ENCODE measurements around the gene ARIH1. TPM values are rescaled to one million over a fixed set of nuclear protein-coding genes. Genes with fewer than 3 reads are reported as not detected.

ARIH1 gene
- total and polyA plus RNA-seq, 2 donors (not counting 1 experiment from before 2014, with no cell fraction given): 27.9 to 199 TPM

DNA sequence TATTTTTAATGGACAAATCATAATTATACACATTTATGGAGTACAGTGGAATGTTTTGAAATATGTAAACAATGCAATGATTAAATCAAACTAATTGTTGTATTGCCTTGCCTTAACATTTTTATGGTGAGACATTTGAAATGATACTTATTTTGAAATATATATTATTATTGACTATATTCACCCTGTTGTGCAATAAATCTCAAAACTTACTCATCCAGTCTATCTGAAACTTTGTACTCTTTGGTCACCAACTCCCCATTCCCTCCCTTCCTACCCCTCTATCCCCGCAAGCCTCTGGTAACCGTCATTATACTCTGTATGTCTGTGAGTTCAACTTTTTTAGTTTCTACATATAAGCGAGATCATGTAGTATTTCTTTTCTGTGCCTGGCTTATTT is 105.7 kb downstream of the ARIH1 start:
- no peaks in the 10 kb centered on the region for H4K20me1 ChIP-seq (ENCODE audit: control insufficient read depth, insufficient read depth, low read length, poor library complexity, severe bottlenecking)
- POLR2A ChIA-PET: no interaction called here
- Mint-ChIP-seq H3K27me3 (no peaks in the 10 kb centered on the region), H3K4me1 (no peaks in the 10 kb centered on the region), H3K27ac (no peak overlapping the region), H3K4me3 (no peak overlapping the region), H3K9me3 (ENCODE audit: insufficient read depth) (no peaks in the 10 kb centered on the region)
- ATAC-seq (ENCODE audit: low read depth) (no peak), DNase-seq (no peak)
- peaks cover 8 to 64% of the 10 kb centered on the region in 2 experiments for H3K36me3 ChIP-seq (replicated peaks in 1 of 2; ENCODE audit: control extremely low read depth in 1 of 2, control insufficient read depth in 1 of 2, extremely low read depth in 1 of 2, insufficient read depth in 2 of 2, low read length in 1 of 2)
- no peaks in the 10 kb centered on the region for H3K27me3 ChIP-seq (replicated peaks in 1 of 4; ENCODE audit: control extremely low read depth in 1 of 4, control insufficient read depth in 3 of 4, insufficient read depth in 4 of 4, low read length in 3 of 4)
- H3K4me2 ChIP-seq (replicated peaks; ENCODE audit: low read depth, low read length, poor library complexity, severe bottlenecking): no peak overlapping the region
- no peaks in the 10 kb centered on the region for H3K4me1 ChIP-seq (ENCODE audit: control insufficient read depth in 2 of 2, insufficient read depth in 2 of 2, low read length in 2 of 2)
- no peak overlapping the region for H3K27ac ChIP-seq (ENCODE audit: low read length in 2 of 2)
- intact Hi-C loops (cut with micrococcal nuclease): no loop called here
- H3K79me2 ChIP-seq (ENCODE audit: control insufficient read depth, insufficient read depth, low read length): no peaks in the 10 kb centered on the region
- CTCF ChIA-PET: no interaction called here
- no peak overlapping the region for H2AFZ ChIP-seq (ENCODE audit: insufficient read depth, low read depth, low read length, poor library complexity, severe bottlenecking)
- H3K9ac ChIP-seq (ENCODE audit: low read length): no peak overlapping the region
- WGBS (ENCODE audit: insufficient coverage): 100% methylated on average over 1 of the region's 3 CpGs
- H3K4me3 ChIP-seq (ENCODE audit: control extremely low read depth in 1 of 5, extremely low read depth in 1 of 5, insufficient read depth in 1 of 5, low read depth in 2 of 5, low read length in 4 of 5): no peak overlapping the region
- TF ChIP-seq, protein P1, sequence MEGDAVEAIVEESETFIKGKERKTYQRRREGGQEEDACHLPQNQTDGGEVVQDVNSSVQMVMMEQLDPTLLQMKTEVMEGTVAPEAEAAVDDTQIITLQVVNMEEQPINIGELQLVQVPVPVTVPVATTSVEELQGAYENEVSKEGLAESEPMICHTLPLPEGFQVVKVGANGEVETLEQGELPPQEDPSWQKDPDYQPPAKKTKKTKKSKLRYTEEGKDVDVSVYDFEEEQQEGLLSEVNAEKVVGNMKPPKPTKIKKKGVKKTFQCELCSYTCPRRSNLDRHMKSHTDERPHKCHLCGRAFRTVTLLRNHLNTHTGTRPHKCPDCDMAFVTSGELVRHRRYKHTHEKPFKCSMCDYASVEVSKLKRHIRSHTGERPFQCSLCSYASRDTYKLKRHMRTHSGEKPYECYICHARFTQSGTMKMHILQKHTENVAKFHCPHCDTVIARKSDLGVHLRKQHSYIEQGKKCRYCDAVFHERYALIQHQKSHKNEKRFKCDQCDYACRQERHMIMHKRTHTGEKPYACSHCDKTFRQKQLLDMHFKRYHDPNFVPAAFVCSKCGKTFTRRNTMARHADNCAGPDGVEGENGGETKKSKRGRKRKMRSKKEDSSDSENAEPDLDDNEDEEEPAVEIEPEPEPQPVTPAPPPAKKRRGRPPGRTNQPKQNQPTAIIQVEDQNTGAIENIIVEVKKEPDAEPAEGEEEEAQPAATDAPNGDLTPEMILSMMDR (IDR thresholded peaks at IDR 0.05): no peak
- TF ChIP-seq EZH2 (IDR thresholded peaks at IDR 0.05; ENCODE audit: borderline replicate concordance, insufficient read depth, low read depth, low read length, poor library complexity, severe bottlenecking): no peak
- H3K9me3 ChIP-seq (ENCODE audit: control extremely low read depth in 1 of 3, control insufficient read depth in 2 of 3, insufficient read depth in 1 of 3, low read length in 2 of 3): peaks cover 0 to 4% (median 0%) of the 10 kb centered on the region in 3 donors

DNA sequence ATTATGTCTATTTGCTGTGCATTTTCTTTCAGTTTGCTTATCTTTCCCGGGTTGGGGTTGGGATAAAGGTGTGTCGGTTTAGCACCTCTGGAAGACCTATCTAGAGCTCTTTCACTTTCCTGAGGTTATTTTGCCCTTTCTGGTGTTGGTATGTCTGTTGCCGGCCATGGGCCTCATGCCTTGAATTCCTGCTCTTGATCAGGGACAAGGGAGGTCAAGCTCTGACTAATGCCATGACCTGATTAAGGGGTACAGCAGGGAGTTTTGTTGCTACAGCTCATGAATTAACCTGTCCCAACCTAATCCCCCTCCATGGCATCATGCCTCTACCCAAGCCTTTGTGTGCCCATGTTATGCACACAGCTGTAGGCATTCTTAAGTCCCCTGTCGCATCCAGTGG is 109.9 kb downstream of the ARIH1 start:
- no peaks in the 10 kb centered on the region for H3K9me3 ChIP-seq (ENCODE audit: control extremely low read depth in 1 of 3, control insufficient read depth in 2 of 3, insufficient read depth in 1 of 3, low read length in 2 of 3)
- ATAC-seq (ENCODE audit: low read depth): no peak
- no peak overlapping the region for H2AFZ ChIP-seq (ENCODE audit: insufficient read depth, low read depth, low read length, poor library complexity, severe bottlenecking)
- Mint-ChIP-seq H3K4me3 (no peak overlapping the region), H3K27ac (no peak overlapping the region), H3K4me1 (no peaks in the 10 kb centered on the region), H3K27me3 (no peaks in the 10 kb centered on the region), H3K9me3 (ENCODE audit: insufficient read depth) (no peaks in the 10 kb centered on the region)
- no peaks in the 10 kb centered on the region for H3K79me2 ChIP-seq (ENCODE audit: control insufficient read depth, insufficient read depth, low read length)
- DNase-seq: no peak
- no peak for TF ChIP-seq EZH2 (IDR thresholded peaks at IDR 0.05; ENCODE audit: borderline replicate concordance, insufficient read depth, low read depth, low read length, poor library complexity, severe bottlenecking)
- TF ChIP-seq, protein P1 (IDR thresholded peaks at IDR 0.05): no peak
- H3K4me2 ChIP-seq (replicated peaks; ENCODE audit: low read depth, low read length, poor library complexity, severe bottlenecking): no peak overlapping the region
- no peaks in the 10 kb centered on the region for H3K27me3 ChIP-seq (replicated peaks in 1 of 4; ENCODE audit: control extremely low read depth in 1 of 4, control insufficient read depth in 3 of 4, insufficient read depth in 4 of 4, low read length in 3 of 4)
- H3K4me1 ChIP-seq (ENCODE audit: control insufficient read depth in 2 of 2, insufficient read depth in 2 of 2, low read length in 2 of 2): no peaks in the 10 kb centered on the region
- no peak overlapping the region for H3K27ac ChIP-seq (ENCODE audit: low read length in 2 of 2)
- H4K20me1 ChIP-seq (ENCODE audit: control insufficient read depth, insufficient read depth, low read length, poor library complexity, severe bottlenecking): no peaks in the 10 kb centered on the region
- intact Hi-C loops (cut with micrococcal nuclease): no loop called here
- ChIA-PET POLR2A (no interaction called here), CTCF (interaction anchor here (0.9 kb wide), 1 partner anchor 17 kb away, joined by 3 read pairs; no protein-coding TSS in a partner anchor)
- peaks cover 4 to 51% of the 10 kb centered on the region in 2 experiments for H3K36me3 ChIP-seq (replicated peaks in 1 of 2; ENCODE audit: control extremely low read depth in 1 of 2, control insufficient read depth in 1 of 2, extremely low read depth in 1 of 2, insufficient read depth in 2 of 2, low read length in 1 of 2)
- no peak overlapping the region for H3K4me3 ChIP-seq (ENCODE audit: control extremely low read depth in 1 of 5, extremely low read depth in 1 of 5, insufficient read depth in 1 of 5, low read depth in 2 of 5, low read length in 4 of 5)
- 100% methylated on average over 3 of the region's 4 CpGs for WGBS (ENCODE audit: insufficient coverage)
- no peak overlapping the region for H3K9ac ChIP-seq (ENCODE audit: low read length)

Data from B cell (primary cell).